Measurements from ENCODE around the gene TGFB3.
A peak's percentile ranks its signal among the peaks of the same experiment; 100 is the strongest.

The TGFB3 gene

GRCh38 chr14:75987201-75987970 is 5.6 kb upstream of the TGFB3 start:
- no peak for DNase-seq (ENCODE audit: low read depth)

GRCh38 chr14:75986439-75986765 is 4.6 kb upstream of the TGFB3 start:
- peak; percentile 31 for DNase-seq (ENCODE audit: low read depth)

- peak; percentile 84 for DNase-seq (ENCODE audit: low read depth)
These were observed 4.0 kb upstream of the TGFB3 start, which contains the start of gene IFT43 for GRCh38 chr14:75985618-75986438. Gene IFT43 (plus strand): TSS chr14:75985763. CDS start chr14:75985787, 24 bp downstream.

GRCh38 chr14:75984674-75985073 is 2.9 kb upstream of the TGFB3 start:
- DNase-seq (ENCODE audit: low read depth): no peak

- no peak for DNase-seq (ENCODE audit: low read depth)
These were observed 1.2 kb upstream of the TGFB3 start for GRCh38 chr14:75983019-75983358.

GRCh38 chr14:75982266-75983018 is 647 bp upstream of the TGFB3 start:
- DNase-seq (ENCODE audit: low read depth): peak; percentile 80

GRCh38 chr14:75980856-75981255 is 939 bp downstream of the TGFB3 start:
- DNase-seq (ENCODE audit: low read depth): no peak

GRCh38 chr14:75979648-75980565 is 1.9 kb downstream of the TGFB3 start:
- no peak for DNase-seq (ENCODE audit: low read depth)

- peak; percentile 39 for DNase-seq (ENCODE audit: low read depth)
These were observed 2.7 kb downstream of the TGFB3 start for GRCh38 chr14:75979071-75979571.

- no peak for DNase-seq (ENCODE audit: low read depth)
These were observed 3.5 kb downstream of the TGFB3 start for GRCh38 chr14:75978249-75978731.

GRCh38 chr14:75977582-75977943 is 4.2 kb downstream of the TGFB3 start:
- DNase-seq (ENCODE audit: low read depth): no peak

- DNase-seq (ENCODE audit: low read depth): peak; percentile 19
These were observed 4.8 kb downstream of the TGFB3 start for GRCh38 chr14:75976826-75977581.

- DNase-seq (ENCODE audit: low read depth): peak; percentile 29
These were observed 8.9 kb downstream of the TGFB3 start for GRCh38 chr14:75972801-75973421.

- no peak for DNase-seq (ENCODE audit: low read depth)
These were observed 10.3 kb downstream of the TGFB3 start for GRCh38 chr14:75971509-75971908.

- DNase-seq (ENCODE audit: low read depth): no peak
These were observed 10.8 kb downstream of the TGFB3 start for GRCh38 chr14:75970989-75971388.

- DNase-seq (ENCODE audit: low read depth): no peak
These were observed 11.9 kb downstream of the TGFB3 start for GRCh38 chr14:75969891-75970290.

- no peak for DNase-seq (ENCODE audit: low read depth)
These were observed 12.7 kb downstream of the TGFB3 start for GRCh38 chr14:75969126-75969525.

- DNase-seq (ENCODE audit: low read depth): no peak
These were observed 13.3 kb downstream of the TGFB3 start for GRCh38 chr14:75968456-75968855.

- no peak for DNase-seq (ENCODE audit: low read depth)
These were observed 13.9 kb downstream of the TGFB3 start for GRCh38 chr14:75967866-75968265.

- no peak for DNase-seq (ENCODE audit: low read depth)
These were observed 20.1 kb downstream of the TGFB3 start for GRCh38 chr14:75961662-75962061.
